CD1c-positive myeloid dendritic cell (primary cell): ENCODE data around the gene CR2.
A peak's percentile ranks its signal among the peaks of the same experiment; 100 is the strongest.
"Not testable (repeated sequence)": the region's sequence is repeated elsewhere in the genome, so short reads cannot be mapped to it uniquely, and the experiment has no call there.

Experiments used
- DNase-seq: peaks from one replicate; pipeline ENCODE4 v3.0.0-alpha.2; 2016; ENCODE audit errors: extremely low spot score

CR2 gene

GRCh38 chr1:207454046-207454964 is at the start of gene CR2:
TSS of gene CR2 (plus strand) at chr1:207454328. CDS start at chr1:207454419, 91 bp downstream.
- DNase-seq: peak; percentile 43

- peak; percentile 77 for DNase-seq
These were observed 49.1 kb upstream of the CR2 start for GRCh38 chr1:207404849-207405525.

GRCh38 chr1:207405814-207406213 is 48.3 kb upstream of the CR2 start:
- DNase-seq: no peak

- DNase-seq: peak; percentile 89
These were observed 46.4 kb upstream of the CR2 start for GRCh38 chr1:207407655-207408260.

- no peak for DNase-seq
These were observed 41.3 kb upstream of the CR2 start for GRCh38 chr1:207412845-207413244.

- peak; percentile 57 for DNase-seq
These were observed 39.5 kb upstream of the CR2 start for GRCh38 chr1:207414606-207415108.

GRCh38 chr1:207417076-207417475 is 37.1 kb upstream of the CR2 start:
- DNase-seq: peak; percentile 41

GRCh38 chr1:207418351-207418750 is 35.8 kb upstream of the CR2 start:
- peak; percentile 74 for DNase-seq

DNA sequence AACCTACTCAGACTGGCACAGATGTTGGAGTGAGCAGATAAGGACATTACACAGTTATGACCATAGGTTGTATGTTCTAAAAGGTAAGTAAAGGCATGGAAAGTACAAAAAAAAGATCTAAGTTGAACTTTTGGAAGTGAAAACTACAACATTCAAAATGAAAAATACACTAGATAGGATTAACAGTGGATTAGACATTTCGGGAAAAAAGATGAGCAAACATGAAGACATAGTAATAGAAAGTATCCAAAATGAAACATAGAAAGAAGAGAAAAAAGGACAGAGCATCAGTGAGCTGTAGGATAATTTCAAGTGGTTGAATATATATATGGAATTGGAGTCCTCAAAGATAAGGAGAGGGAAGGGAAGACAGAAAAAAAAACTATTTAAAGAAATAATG is 34.0 kb upstream of the CR2 start:
- DNase-seq: no peak

DNA sequence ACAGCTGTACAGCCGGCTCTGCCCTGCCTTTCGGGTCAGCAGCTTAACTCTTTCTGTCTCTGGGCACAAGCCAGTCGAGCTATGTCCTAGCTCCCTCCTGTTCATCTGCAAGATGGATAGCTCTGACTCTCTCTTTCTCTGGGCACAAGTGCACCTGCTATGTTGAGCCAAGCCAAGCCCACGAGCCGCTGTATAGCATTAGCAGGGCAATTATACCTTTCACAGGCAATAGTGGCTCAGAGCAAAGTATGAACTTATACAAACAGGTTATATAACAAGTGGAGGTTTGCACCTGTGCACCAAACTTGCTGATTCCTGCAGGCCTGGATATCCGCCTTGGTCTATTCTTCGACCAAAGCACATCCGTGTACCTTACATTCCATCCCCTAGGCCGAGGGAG is 33.0 kb upstream of the CR2 start:
- no peak for DNase-seq

DNA sequence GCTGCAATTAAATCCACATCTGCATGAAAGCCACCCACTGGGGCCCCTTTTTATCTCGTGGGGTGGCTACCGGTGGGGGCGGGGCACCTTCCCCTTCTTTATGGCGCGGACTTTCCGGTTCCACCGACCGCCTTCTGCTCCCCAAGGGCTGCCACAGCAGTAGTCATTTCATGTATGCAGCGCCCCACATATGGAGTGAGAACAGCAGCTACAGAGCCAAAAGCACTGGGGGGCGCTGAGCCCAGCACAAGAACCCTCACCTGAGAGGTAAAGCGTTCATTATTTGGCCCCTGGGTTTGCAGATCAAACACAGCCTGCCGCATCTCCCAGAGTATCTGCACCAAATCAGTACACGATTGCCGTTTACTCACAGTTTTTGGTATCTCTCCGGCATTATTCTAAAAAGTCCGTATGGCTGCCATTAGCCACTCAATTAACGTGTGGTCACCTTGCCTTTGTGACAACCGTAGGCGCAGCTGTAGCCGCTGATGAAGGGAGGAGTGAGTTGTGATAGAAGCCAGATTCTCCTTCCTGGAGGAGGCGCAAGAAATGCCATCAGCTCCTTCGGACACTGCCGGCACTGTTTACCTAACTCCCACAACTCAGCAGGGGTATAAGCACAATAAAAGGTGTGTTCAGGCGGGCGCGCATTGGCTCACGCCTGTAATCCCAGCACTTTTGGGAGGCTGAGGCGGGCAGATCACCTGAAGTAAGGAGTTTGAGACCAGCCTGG is 30.4 kb upstream of the CR2 start:
- no peak for DNase-seq

DNA sequence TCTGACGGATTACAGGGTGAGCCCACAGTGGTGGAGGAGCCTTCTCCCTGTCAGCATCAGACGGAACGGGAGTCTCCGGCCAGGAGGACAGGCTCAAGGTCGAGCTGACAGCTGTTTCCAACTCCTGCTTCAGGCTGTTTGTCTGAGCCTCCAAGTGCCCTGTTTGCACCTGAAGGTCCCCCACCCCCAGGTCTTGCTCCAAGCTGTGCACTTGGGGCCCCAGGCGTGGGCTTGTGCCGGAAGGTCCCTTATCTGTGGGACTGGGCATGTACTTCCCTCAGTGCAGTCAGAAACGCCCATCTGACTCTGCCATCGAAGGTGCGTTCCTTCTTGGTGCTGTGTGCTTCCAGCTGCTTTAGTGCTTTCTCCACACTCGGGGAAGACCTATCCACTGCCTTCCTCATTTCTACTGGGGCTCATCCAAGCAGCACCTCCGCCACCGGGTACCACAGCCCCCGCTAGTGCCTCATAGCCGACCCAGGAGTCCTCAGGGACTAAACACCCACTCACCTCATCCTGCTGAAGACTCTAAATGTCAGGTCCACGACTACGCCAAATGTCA is 29.5 kb upstream of the CR2 start:
- no peak for DNase-seq

DNA sequence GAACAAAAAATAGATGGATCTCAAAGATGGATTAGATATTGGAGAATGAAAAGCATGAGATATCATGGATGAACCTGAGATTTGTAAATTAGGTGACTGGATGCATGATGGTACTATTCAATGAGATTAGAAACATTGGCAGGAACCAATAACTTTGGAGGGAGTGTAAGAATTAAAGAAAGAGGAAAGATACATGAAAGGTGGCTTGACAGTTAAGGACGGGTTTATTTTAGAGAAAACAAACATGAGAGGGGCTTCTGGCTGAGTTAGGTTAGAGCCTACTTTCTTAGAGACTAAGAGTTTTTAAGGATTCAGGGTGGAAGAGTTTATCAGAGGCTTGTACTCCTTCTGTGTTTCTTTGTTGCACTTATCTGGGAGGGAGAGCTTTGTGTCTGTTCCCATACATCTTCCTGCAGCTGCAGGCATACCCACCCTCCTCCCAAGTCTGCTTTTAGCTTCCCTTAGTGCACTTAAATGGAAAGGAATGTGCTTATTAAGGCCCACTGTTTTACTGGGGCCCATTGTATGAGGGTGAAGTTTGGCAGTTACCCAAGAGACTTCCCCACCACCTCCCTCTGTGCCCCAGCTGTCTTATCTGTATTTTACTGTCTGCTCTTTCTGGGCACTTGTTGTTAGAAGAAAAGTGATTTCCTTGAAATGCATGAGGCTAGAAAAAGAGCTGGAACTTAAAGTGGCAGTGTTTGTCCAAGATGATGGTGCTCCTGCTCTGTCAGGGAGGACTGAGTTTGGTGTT is 26.1 kb upstream of the CR2 start:
- no peak for DNase-seq

DNA sequence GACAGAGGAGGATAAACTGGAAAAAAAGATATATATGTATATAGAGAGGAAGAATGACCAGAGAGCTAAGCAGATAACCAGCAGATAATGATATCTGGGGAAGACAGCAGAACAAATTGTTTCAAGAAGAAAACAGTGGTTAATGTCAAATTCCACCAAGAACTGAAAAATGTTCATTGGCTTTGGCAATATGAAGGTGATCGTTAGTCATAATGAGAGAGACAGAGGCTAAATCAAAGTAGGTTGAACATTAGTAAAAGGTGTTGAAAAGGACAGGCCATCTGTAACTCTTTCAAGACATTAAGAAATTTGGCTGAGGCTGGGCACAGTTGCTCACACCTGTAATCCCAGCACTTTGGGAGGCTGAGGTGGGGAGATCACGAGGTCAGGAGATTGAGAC is 25.3 kb upstream of the CR2 start:
- DNase-seq: no peak

GRCh38 chr1:207429963-207430362 is 24.2 kb upstream of the CR2 start:
- peak; percentile 51 for DNase-seq

- DNase-seq: no peak
These were observed 23.5 kb upstream of the CR2 start for GRCh38 chr1:207430602-207431001.

DNA sequence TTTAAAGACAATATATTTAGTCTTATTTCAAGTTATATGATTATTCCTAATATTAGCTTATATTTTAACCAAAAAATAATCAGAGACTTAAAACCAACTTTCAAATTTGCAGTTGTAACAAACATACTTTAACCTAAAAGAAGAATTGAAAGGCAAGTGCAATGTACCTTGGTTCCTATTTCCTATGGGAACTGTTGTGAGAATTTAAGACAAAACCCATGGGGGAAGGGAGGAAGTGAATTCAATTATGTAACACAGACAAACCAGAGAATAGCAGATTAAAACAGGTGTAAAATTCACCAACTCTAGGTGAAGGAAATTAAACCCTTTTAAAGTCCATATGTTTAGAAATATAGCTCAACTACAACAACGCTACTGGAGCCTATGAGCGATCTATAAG is 22.6 kb upstream of the CR2 start:
- DNase-seq: no peak

DNA sequence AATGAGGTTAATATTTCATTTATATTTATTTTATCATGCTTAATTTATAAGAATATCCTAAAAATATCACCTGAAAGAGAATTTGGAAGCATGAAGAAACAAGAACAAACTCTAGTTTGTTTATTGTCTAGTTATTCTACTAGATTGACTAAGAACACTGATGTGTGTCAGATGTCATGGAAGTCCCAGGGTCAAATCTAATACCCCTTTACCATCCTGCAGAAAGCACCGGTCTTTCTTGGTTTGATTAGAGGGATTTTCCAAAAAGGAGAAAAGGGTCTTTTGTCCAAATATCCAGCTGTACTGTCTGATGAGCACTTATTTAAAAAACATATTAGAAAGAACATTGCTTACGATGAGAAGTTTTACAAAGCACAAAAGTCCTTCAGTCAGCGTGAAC is 20.7 kb upstream of the CR2 start:
- DNase-seq: no peak

GRCh38 chr1:207436746-207437145 is 17.4 kb upstream of the CR2 start:
- not testable (repeated sequence) for DNase-seq

DNA sequence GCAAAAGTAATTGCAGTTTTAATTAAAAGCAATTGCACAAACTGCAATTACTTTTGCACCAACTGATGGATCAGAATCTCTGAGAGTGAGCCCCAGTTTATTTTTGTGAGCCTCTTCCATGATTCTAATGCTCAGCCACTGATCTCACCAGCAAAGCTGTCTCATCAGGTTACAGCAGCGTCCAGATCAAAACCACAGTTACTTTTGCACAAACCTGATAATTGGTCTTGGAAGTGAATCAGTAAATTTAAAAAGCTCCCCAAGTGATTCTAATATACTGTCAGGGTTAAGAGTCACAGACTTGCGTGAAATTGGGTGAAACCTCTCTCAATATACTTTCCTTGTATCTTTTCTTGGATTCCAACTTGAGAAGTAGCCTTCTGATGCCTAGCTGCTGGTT is 13.5 kb upstream of the CR2 start:
- no peak for DNase-seq
